Measurements from ENCODE around the gene TMPRSS2.

- TF ChIP-seq CTCF (IDR thresholded peaks at IDR 0.05) (no peak), POLR2A (IDR thresholded peaks at IDR 0.05) (no peak)
Observed at GRCh38 chr21:41501919-41502318, 6.0 kb downstream of the TMPRSS2 start.

Data from adrenal gland (tissue), 5 donors.